Stimulated activated effector memory CD8-positive, alpha-beta T cell treated with anti-CD3 and anti-CD28 coated beads, Interleukin-12 subunit alpha, Interleukin-12 subunit beta, amount 100 ng/mL, for 72 hours (primary cell): ENCODE results near the gene VAMP4.

ENCODE experiments used
- ATAC-seq: fragments of 150-1000 bp; cut with Tn5 transposase; 2 replicates; pipeline ENCODE4 v1.10.0; 2021
- DNase-seq, 2 donors: peaks; one replicate each; pipeline ENCODE4 v3.0.0; 2021 to 2022; ENCODE audit warnings: low spot score in 2 of 2
- H3K27ac Mint-ChIP-seq: one replicate; pipeline ENCODE4 v1.8.0; 2022; ENCODE audit warnings: mild to moderate bottlenecking, mixed read lengths
- H3K36me3 Mint-ChIP-seq: one replicate; pipeline ENCODE4 v1.8.0; 2022; ENCODE audit warnings: mild to moderate bottlenecking, mixed read lengths
- H3K4me1 Mint-ChIP-seq: one replicate; pipeline ENCODE4 v1.8.0; 2022; ENCODE audit warnings: mixed read lengths
- H3K4me3 Mint-ChIP-seq: one replicate; pipeline ENCODE4 v1.8.0; 2022; ENCODE audit warnings: mild to moderate bottlenecking, mixed read lengths
- H3K9me3 Mint-ChIP-seq: one replicate; pipeline ENCODE4 v1.8.0; 2022; ENCODE audit warnings: mixed read lengths

VAMP4 gene

GRCh38 chr1:171654201-171654941 is 87.5 kb downstream of the VAMP4 start:
- Mint-ChIP-seq H3K9me3 (no peaks in the 10 kb centered on the region), H3K27ac (no peak overlapping the region), H3K4me3 (no peak overlapping the region), H3K36me3 (no peaks in the 10 kb centered on the region), H3K4me1 (peaks cover 10% of the 10 kb centered on the region)
- ATAC-seq (no peak), DNase-seq (no peak)

- Mint-ChIP-seq H3K9me3 (no peaks in the 10 kb centered on the region), H3K27ac (no peak overlapping the region), H3K4me3 (no peak overlapping the region), H3K36me3 (no peaks in the 10 kb centered on the region), H3K4me1 (peaks cover 10% of the 10 kb centered on the region)
- DNase-seq (no peak), ATAC-seq (no peak)
Observed at GRCh38 chr1:171653796-171654195, 88.1 kb downstream of the VAMP4 start.

- H3K27ac Mint-ChIP-seq = no peak within 1 kb of the TSS
Observed at GRCh38 chr1:171652234-171652822, 89.5 kb downstream of the VAMP4 start, which contains the start of gene MYOC. Gene MYOC, minus strand, starts transcription at chr1:171652688. Its CDS starts 77 bp downstream, at chr1:171652611.

More at GRCh38 chr1:171652234-171652822, 89.5 kb downstream of the VAMP4 start, which contains the start of gene MYOC:
- Mint-ChIP-seq H3K9me3 (no peaks in the 10 kb centered on the region), H3K4me1 (peaks cover 10% of the 10 kb centered on the region), H3K36me3 (no peaks in the 10 kb centered on the region), H3K4me3 (no peak within 1 kb of the TSS)
- ATAC-seq = no peak
- DNase-seq = no peak
